ENCODE results near the gene CDC7. TPM values are rescaled to one million over a fixed set of nuclear protein-coding genes. Genes with fewer than 3 reads are reported as not detected.

Gene CDC7
- total RNA-seq, 1 donor = 6.5 TPM

GRCh38 chr1:91557039-91557690, 56.5 kb downstream of the CDC7 start:
- H3K4me3 ChIP-seq (ENCODE audit: low read depth, low read length) = no peak overlapping the region
- no peak for DNase-seq (ENCODE audit: low read depth)
- no peak for TF ChIP-seq CTCF (IDR thresholded peaks at IDR 0.05; ENCODE audit: insufficient read depth, low read depth, low read length)

GRCh38 chr1:91557826-91558225, 57.2 kb downstream of the CDC7 start:
- no peak for TF ChIP-seq CTCF (IDR thresholded peaks at IDR 0.05; ENCODE audit: insufficient read depth, low read depth, low read length)
- no peak overlapping the region for H3K4me3 ChIP-seq (ENCODE audit: low read depth, low read length)
- no peak for DNase-seq (ENCODE audit: low read depth)

GRCh38 chr1:91559046-91559750, 58.5 kb downstream of the CDC7 start:
- TF ChIP-seq CTCF (IDR thresholded peaks at IDR 0.05; ENCODE audit: insufficient read depth, low read depth, low read length) = no peak
- DNase-seq (ENCODE audit: low read depth) = no peak
- H3K4me3 ChIP-seq (ENCODE audit: low read depth, low read length) = no peak overlapping the region

GRCh38 chr1:91559838-91560565, 59.4 kb downstream of the CDC7 start:
- no peak overlapping the region for H3K4me3 ChIP-seq (ENCODE audit: low read depth, low read length)
- no peak for TF ChIP-seq CTCF (IDR thresholded peaks at IDR 0.05; ENCODE audit: insufficient read depth, low read depth, low read length)
- no peak for DNase-seq (ENCODE audit: low read depth)

DNA sequence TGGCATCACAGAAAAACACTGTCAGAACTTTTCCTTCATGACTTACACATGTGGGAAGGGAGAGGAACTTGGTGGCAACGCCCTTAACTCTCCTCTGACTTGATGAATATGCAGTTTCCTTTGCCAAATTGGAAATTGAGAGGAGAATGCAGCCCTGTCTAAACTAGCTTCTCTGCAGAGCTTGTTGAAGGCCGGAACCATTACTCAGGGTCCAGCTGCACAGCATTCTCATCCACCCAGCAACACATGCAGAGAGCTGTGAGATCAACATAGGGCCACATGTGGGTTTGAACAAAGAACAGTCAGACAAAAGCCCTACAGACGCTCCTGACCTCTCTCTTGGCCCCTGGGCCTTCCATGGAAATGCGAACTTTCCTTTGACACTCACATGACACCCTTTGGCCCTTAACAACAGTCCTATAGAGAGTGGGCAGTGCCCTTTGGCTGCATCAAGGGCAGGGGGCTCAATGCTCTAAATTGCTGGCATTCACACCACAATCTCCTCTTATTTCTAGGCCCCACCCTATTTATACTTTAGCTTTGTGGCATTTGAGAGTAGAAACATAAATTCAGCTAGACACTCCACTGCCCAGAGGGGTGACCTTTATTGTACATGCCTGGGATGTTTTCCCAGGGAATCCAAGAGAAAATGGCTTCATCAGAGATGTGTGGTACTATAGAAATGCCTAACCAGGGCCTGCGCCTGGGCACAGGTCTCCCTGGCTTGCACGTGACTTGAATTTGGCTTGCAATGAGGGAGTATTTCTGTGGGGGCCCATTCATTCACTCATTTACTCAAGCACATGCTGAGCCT, 64.4 kb downstream of the CDC7 start:
- no peak for DNase-seq (ENCODE audit: low read depth)
- TF ChIP-seq CTCF (IDR thresholded peaks at IDR 0.05; ENCODE audit: insufficient read depth, low read depth, low read length) = no peak
- H3K4me3 ChIP-seq (ENCODE audit: low read depth, low read length) = no peak overlapping the region

DNA sequence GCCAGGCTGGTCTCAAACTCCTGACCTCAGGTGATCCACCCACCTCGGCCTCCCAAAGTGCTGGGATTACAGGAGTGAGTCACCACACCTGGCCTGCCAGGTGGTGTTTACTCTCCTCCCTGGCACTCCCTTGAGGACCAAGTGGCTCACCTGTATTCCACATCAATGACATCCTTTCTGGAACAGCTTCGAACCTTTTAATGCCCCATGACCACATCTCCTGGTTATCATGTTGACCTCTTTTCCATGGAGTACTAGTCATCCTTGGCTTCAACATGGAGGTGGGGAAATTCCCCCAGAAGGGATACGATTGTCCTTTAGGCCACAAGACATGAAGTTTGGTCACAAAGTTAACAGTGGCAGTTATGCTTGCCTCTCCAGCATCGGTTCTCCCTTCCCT, 66.9 kb downstream of the CDC7 start:
- DNase-seq (ENCODE audit: low read depth) = no peak
- TF ChIP-seq CTCF (IDR thresholded peaks at IDR 0.05; ENCODE audit: insufficient read depth, low read depth, low read length) = no peak
- no peak overlapping the region for H3K4me3 ChIP-seq (ENCODE audit: low read depth, low read length)

All from fibroblast of villous mesenchyme (primary cell).